ENCODE results near the gene CCDC126. TPM values are rescaled to one million over a fixed set of nuclear protein-coding genes. Genes with fewer than 3 reads are reported as not detected.
"Not testable (repeated sequence)": the region's sequence is repeated elsewhere in the genome, so short reads cannot be mapped to it uniquely, and the experiment has no call there.

CCDC126 gene, protein sequence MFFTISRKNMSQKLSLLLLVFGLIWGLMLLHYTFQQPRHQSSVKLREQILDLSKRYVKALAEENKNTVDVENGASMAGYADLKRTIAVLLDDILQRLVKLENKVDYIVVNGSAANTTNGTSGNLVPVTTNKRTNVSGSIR
- 11.3 to 16.1 TPM (median 11.4 TPM) in 3 replicates for total RNA-seq
- long read RNA-seq, transcript CCDC126-201 (4 exons, 2,473 nt): major isoform, 12 of 33 reads
- long read RNA-seq, partial matches to known transcripts: 7 of 33 reads
- long read RNA-seq, other reads (novel, unspliced or antisense): 5 of 33 reads

- TF ChIP-seq CTCF (IDR thresholded peaks at IDR 0.05): peak; percentile 27
- H3K9me3 Mint-ChIP-seq (ENCODE audit: low read depth): no peaks in the 10 kb centered on the region
- H3K36me3 Mint-ChIP-seq (ENCODE audit: low read depth): no peaks in the 10 kb centered on the region
- H3K4me1 Mint-ChIP-seq (ENCODE audit: low read depth): peaks cover 48% of the 10 kb centered on the region
- peak; percentile 98 for DNase-seq (ENCODE audit: low spot score)
- H3K27ac Mint-ChIP-seq (ENCODE audit: unreplicated experiment): peak within 1 kb of the TSS; percentile 89
- H3K27me3 Mint-ChIP-seq (ENCODE audit: low read depth): peaks cover 2% of the 10 kb centered on the region
- H3K4me3 Mint-ChIP-seq (ENCODE audit: unreplicated experiment): peak within 1 kb of the TSS; percentile 86
Measured at GRCh38 chr7:23597094-23598091, at the start of gene CCDC126. Gene CCDC126 (plus strand): TSS chr7:23597382. CDS start chr7:23611316, 13,934 bp downstream.

GRCh38 chr7:23547662-23548061 lies 49.5 kb upstream of the CCDC126 start:
- Mint-ChIP-seq H3K4me3 (ENCODE audit: unreplicated experiment) (no peak overlapping the region), H3K27me3 (ENCODE audit: low read depth) (peaks cover 3% of the 10 kb centered on the region), H3K27ac (ENCODE audit: unreplicated experiment) (no peak overlapping the region), H3K9me3 (ENCODE audit: low read depth) (no peaks in the 10 kb centered on the region), H3K4me1 (ENCODE audit: low read depth) (peaks cover 5% of the 10 kb centered on the region), H3K36me3 (ENCODE audit: low read depth) (no peaks in the 10 kb centered on the region)
- no peak for DNase-seq (ENCODE audit: low spot score)
- TF ChIP-seq CTCF (IDR thresholded peaks at IDR 0.05): no peak

GRCh38 chr7:23558303-23558702 lies 38.9 kb upstream of the CCDC126 start:
- Mint-ChIP-seq H3K9me3 (ENCODE audit: low read depth) (peaks cover 4% of the 10 kb centered on the region), H3K36me3 (ENCODE audit: low read depth) (no peaks in the 10 kb centered on the region), H3K4me3 (ENCODE audit: unreplicated experiment) (no peak overlapping the region)

GRCh38 chr7:23570592-23571200 lies 26.5 kb upstream of the CCDC126 start:
- no peak overlapping the region for H3K27ac Mint-ChIP-seq (ENCODE audit: unreplicated experiment)
- DNase-seq (ENCODE audit: low spot score): no peak
- no peaks in the 10 kb centered on the region for H3K9me3 Mint-ChIP-seq (ENCODE audit: low read depth)
- H3K4me1 Mint-ChIP-seq (ENCODE audit: low read depth): no peaks in the 10 kb centered on the region
- no peaks in the 10 kb centered on the region for H3K36me3 Mint-ChIP-seq (ENCODE audit: low read depth)
- peaks cover 3% of the 10 kb centered on the region for H3K27me3 Mint-ChIP-seq (ENCODE audit: low read depth)
- TF ChIP-seq CTCF (IDR thresholded peaks at IDR 0.05): peak; percentile 96
- no peak overlapping the region for H3K4me3 Mint-ChIP-seq (ENCODE audit: unreplicated experiment)

More at GRCh38 chr7:23558303-23558702, 38.9 kb upstream of the CCDC126 start:
- Mint-ChIP-seq H3K27me3 (ENCODE audit: low read depth) (peaks cover 25% of the 10 kb centered on the region), H3K27ac (ENCODE audit: unreplicated experiment) (no peak overlapping the region), H3K4me1 (ENCODE audit: low read depth) (no peaks in the 10 kb centered on the region)
- no peak for DNase-seq (ENCODE audit: low spot score)
- TF ChIP-seq CTCF (IDR thresholded peaks at IDR 0.05): no peak

DNA sequence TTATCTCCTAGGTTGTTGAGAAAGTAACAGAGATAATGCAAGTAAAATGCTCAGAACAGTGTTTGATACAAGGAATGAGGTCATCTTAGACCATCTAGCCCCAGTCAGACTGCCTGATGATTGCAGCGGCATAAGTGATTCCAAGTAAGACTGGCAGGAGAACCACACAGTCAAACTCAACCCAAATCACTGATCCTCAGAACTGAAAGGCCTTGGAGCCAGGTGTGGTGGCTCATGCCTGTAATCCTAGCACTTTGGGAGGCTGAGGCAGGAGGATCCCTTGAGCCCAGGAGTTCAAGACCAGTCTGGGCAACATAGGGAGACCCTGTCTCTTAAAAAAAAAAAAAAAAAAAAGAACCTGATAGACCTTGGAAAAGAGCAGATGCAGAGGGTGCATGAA lies 15.2 kb upstream of the CCDC126 start:
- H3K27ac Mint-ChIP-seq (ENCODE audit: unreplicated experiment); H3K4me3 Mint-ChIP-seq (ENCODE audit: unreplicated experiment); H3K36me3 Mint-ChIP-seq (ENCODE audit: low read depth); H3K9me3 Mint-ChIP-seq (ENCODE audit: low read depth); H3K4me1 Mint-ChIP-seq (ENCODE audit: low read depth); H3K27me3 Mint-ChIP-seq (ENCODE audit: low read depth); DNase-seq (ENCODE audit: low spot score): not testable (repeated sequence)

DNA sequence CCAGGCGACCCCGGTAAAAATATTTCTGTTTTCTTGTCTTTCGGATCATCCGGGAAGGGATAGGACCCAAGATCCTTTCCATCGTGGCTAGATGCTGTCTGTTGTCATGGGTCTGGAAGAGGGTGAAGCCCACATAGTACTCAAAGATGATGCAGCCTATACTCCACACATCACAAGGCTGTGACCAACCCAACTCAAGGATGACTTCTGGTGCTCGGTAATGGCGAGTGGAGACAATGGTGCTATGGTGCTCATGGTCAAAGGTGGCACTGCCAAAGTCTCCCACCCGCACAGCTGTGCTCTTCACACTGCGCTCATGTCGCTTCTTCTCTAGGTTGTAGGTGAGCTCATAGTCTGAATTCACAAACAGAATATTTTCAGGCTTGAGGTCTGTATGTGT lies 11.9 kb upstream of the CCDC126 start:
- H3K36me3 Mint-ChIP-seq (ENCODE audit: low read depth); H3K4me1 Mint-ChIP-seq (ENCODE audit: low read depth); H3K27me3 Mint-ChIP-seq (ENCODE audit: low read depth); DNase-seq (ENCODE audit: low spot score); H3K9me3 Mint-ChIP-seq (ENCODE audit: low read depth); H3K4me3 Mint-ChIP-seq (ENCODE audit: unreplicated experiment); H3K27ac Mint-ChIP-seq (ENCODE audit: unreplicated experiment): not testable (repeated sequence)

All from chondrocyte (in vitro differentiated cells).